NCI-H2171 (cell line): ENCODE measurements around the gene C1orf94.
"Not testable (repeated sequence)": the region's sequence is repeated elsewhere in the genome, so short reads cannot be mapped to it uniquely, and the experiment has no call there.

Experiments
- DNase-seq: peaks from one replicate; lab custom pipeline; 2025; lab: John Stamatoyannopoulos, UW

Gene C1orf94

DNA sequence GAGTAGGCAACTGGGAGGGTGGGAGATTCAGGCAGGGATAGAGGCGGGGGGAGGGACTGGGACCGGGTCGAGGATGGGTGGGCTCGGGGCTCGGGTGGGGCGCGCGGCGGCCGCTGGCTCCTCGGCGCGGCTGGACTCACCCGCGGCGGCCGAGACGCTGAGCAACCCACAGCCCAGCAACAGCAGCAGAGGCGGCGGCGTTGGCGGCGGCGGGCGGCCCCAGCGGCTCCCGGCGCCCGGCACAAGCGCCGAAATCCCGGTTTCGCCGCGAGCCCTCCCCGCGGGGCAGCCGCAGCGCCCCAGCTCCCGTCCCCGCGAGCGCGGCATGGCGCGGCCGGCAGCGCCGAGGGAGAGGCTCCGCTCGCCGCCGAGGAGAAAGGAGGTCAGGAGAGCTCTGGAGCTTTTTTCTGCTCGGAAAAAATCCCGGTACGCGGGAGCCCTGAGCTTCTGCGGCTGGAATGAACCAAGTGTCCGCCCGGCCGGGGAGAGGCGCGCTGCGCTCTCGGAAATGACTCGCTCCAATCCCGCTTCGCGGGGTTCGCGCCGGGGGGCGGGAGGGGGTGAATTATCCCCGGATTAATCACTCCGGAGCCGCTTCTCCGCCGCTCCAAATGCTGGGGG lies 11.8 kb upstream of the C1orf94 start, which contains the start of gene CSMD2:
CSMD2 (minus strand) TSS at position 460 of the 621 bp plus-strand sequence; CDS start at position 327, 133 bp downstream.
- peak; percentile 31 for DNase-seq

DNA sequence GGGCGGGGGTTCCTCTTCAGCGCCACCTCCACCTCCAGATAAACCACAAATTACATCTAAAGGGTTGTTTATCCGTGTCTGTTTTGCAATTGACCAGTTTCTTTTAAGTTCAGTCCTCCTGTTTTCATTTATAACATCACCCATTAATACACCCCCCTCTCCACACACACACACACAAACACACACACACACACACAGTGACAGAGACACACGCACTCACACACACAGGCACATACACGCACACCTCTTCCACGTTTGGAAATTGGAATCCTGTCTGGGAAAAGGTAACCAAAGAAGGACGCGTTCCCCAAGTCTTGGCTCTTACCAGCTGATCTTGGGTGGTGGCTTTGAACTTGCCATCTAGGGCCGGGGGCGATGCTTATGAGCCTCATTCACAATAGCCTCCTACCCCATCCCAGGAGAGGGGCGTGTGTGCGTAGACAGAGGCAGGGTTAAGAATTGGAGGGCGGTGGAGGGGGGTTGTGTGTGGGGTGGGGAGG lies 11.2 kb upstream of the C1orf94 start:
- DNase-seq = no peak

DNA sequence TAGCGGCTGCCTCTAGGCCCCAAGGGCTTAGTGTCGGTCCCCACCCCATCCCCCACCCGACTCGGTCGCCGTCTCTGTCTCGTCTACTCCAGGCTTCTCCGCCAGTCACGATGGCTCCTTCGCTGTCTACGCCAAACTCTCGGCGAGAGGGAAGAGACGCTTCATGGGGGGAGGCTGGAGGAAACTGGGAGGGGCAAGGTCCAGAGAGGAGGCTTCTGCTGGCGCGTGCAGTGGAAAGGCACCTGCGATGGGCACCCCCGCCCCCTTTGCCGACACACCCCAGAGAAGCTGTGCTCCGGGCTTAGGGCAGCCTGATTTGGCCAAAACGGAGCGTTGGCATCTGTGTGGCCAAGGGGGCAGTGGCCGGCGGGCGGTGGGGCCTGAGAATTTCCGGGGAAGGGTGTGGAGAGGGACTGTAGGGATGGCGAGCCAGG lies 10.5 kb upstream of the C1orf94 start:
- DNase-seq = no peak

DNA sequence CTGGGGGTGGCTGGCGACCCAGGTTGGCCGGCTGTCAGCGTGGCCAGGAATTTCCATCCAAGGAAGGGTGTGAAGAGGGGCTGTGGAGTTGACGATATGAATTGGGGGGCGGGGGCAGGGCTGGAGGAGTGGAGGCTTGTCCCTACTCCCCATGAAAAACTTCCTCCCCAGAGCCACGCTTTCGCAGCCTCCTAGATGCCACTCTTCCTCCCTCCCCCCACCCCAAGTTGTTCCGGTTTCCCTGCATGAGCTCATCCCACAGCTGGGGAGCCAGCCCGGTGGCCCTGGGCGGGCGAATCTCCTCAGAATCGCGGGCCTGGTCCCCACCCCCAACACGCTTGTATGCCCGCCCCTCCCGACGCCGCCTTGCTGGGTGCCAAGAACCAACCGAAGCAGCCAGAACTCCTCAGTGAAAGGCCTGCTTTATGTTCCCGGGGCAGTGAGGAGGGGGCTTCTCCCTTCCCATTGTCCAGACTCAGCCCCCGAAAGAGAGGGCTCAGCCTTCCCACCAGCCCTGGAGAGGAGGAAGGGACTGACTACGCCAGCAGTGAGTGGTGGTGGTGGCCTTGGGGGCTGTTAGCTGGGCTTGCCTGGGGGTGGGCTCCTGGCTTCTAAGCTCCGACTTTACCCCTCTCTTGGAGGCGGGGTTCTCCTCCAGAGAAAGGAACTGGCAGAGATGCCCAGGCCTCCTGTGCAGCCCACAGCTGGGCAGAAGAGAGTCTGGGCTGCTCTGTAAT lies 9.9 kb upstream of the C1orf94 start:
- DNase-seq = no peak

DNA sequence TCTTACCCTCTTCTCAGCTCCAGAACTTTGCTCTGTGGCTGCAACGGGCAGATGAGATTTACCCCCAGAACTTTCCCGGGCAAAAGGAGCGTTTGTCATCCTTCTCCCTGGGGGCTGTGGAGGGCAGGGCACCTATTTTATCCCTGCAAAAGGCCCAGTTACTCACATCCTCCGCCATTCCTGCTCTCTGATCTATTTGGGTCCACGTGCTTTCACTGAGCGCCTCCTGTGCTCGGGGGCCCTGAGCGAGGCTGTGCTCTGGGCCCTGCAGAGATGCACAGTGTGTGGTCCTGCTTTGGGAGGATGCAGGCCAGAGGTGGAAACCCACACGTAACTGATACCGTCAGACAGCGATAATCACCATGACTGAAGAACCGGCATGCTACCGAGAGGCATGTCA lies 9.3 kb upstream of the C1orf94 start:
- no peak for DNase-seq

DNA sequence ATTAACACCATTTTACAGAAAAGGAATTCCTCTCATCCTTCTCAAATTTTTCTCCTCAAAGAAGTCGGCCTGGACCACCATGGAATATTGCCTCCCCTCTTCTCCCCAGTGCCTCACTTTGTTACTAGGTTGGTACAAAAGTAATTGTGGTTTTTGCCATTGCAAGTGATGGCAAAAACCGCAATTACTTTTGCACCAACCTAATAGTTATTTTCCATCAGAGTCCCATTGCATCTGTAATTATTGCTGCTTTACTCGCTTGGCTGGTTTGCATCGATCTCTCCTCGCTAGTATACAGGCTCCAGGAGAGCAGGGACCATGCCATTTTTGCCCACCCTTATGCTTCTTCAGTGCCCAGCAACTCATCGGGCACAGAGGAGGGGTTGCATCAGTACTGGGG lies 963 bp upstream of the C1orf94 start:
- DNase-seq = no peak

DNA sequence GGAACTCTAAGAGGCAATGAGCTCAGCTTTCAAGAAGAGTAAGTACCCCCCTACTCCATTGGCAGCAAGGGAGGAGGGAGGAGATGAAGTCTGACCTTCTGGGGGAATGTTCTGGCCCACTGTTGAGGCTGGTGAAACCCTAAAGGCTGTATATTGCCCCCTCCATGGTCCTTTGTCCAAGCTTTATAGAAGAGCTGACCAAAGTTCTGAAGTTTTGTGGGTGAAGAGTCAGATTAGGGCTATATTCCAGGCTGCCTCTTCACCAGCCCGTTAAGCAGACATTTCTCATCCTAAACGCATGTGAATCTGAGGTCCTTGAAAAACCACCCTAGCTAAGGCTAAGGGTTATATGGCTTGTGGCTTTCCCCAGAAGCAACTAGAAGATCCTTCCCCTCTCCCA lies 1.4 kb downstream of the C1orf94 start:
- DNase-seq = no peak

DNA sequence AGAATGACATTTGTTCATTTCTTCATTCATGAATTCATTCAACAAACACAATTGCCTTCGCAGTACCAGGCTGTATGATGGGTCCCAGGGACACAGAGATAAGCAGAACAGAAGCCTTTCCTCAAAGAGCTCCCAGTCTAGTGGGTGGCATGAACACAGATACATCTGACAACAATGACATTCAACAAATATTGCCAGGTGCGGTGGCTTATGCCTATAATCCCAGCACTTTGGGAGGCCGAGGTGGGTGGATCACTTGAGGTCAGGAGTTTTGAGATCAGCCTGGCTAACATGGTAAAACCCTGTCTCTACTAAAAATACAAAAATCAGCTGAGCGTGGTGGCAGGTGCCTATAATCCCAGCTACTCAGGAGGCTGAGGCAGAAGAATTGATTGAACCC lies 6.7 kb downstream of the C1orf94 start:
- DNase-seq = not testable (repeated sequence)

DNA sequence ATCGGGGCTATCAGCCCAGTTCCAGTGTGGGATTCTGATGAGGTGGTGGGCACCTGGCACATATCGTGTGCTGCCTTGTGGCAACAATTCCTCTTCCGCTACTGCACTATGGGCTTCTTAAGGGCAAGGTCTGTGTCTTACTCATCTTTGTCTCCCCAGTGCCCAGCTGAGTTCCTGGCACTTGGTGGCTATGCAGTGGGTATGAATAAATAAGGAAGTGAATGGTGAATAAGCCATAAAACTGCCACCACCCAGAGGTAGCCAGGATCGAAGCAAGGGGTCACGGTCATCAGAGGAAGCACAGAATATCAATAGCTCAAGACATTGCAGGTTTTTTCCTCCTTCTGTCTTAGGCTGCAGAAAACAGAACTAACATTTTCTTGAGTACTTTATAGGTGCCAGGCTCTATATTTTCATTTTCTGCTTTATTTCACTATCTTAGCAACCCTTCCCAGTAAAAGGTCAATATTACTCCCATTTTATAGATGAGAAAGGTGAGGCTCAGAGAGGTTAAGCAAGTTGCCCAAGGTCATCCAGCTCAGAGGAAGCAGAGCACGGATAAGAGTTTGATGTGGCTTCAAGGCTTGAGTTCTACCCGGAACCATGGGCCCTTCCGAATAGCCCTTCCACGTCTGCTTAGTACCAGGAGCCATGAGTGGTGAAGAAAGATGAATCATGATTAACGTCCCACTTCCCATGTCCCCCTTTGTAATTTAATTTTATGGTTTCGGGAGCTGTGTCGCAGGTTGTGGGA lies 10.2 kb downstream of the C1orf94 start:
- DNase-seq = no peak

DNA sequence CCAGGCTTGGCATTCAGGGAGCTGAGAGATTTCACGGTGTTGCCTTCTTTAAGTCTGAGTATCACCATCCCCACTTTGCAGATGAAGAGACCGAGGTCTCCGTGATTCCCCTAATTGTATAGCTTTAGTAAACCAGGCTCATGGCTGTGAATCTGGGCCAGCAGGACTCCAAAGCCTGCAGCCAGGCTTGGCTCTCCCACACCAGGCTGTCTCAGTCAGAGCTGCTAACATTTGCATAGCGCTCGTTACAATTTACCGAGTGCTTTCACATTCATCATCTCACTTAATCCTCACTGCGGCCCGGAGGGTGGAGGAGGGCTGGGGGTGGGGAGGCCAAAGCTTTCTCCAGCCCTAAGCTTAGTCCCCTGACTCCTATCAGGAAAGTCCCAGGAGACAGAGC lies 11.7 kb downstream of the C1orf94 start:
- DNase-seq = no peak

DNA sequence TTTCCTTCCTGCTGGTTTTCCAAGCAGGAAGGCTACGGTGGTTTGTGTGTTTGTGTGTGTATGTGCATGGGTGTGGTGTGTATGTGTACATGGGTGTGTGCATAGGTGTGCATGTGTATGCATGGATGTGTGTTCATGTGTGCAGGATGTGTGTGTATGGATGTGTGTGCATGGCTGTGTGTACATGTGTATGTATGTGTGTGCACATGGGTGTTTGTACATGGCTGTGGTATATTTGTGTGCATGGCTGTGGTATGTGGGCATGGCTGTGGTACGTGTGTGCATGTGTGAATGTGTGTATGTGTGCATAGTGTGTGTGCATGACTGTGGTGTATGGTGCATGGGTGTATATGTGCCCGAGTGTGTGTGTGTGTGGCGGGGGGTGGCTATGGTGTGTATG lies 12.3 kb downstream of the C1orf94 start:
- no peak for DNase-seq

DNA sequence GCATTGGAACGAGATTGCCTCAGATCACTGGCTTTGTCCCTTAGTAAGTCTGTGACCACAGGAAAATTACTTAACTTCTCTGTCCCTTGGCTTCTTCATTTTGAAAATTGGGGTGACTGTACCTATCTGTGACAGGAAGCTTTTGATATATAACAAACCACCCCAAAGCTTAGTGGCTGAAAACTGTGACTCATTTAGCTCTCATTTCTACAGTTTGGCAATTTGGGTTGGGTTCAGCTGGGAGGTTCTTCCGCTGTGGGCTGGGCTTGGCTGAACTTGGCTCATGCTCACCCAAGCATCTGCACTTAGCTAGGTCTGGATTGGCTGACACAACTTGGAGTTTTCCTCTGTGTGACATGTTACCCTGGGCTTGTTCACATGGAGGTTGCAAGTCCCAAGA lies 14.0 kb downstream of the C1orf94 start:
- DNase-seq = no peak

DNA sequence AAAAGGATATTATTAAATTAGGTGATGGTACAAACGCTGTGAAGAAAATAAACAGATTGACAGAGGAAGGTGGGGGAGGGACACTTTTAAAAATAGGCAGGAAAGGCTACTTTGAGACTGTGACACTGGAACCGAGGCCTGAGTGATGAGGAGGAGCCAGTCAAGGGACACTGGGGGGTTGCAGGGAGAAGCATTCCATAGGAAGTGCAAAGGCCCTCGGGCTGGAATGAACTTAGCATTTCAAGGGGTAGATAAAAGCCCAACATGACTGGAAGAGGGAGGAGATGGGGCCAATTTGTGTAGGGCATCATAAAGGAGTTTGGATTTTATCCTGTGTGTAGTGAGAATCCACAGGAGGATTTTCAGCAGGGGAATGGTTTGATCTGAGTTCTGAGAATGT lies 15.9 kb downstream of the C1orf94 start:
- DNase-seq = no peak

DNA sequence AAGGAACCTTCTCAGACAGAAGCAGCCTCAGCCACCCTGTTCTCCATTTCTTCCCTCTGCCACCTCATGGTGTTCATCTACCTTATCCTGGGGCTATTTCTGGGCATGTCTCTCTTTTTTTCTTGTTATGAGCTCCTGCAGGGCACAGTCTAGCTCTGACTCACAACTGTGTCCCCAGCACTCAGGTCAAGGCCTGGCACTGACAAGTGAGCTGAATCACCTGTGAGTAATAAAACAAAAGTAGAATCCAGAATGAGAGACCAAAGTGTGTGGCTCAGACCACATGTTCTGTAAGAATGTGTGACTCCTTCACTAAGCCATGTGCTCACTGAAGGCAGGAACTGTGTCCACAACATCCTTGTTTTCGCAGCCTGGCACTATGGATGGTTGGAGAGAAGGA lies 23.2 kb downstream of the C1orf94 start:
- DNase-seq = no peak

DNA sequence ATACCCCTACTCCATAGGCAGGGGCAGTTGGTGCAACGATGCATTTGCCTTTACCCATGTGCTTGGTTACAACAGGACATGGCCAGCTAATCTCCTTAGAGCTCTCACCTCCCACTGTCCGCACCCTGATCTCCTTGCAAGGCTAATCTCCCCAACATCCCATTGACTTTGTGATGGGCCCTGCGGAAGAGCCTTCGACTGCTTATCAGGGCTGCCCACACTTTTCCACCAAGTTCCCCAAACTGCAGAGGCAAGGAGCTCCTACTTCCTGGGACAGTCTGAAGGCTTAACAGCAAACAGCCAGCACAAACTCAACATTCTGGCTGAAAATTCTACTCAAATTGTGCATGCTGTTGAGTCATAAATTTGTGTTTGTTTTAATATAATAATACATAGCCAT lies 36.0 kb downstream of the C1orf94 start:
- DNase-seq = no peak

DNA sequence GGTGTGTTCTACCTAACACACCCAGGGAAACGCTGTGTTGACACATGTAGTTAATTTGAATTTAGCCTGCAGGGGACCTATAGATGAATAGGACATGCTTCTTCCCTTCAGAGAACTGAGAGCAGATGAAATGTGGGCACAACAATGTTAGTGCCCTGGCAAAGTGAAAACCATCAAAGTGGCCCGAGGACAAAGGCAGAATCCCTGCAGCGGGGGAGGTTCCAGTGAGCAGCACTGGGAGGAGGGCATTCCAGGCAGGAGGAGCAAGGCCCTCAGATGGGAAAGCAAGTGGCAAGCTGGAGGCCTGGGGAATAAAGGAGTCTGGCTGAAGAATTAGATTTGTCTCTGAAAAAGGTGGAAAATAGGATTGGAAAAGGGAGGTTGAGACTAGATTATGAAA lies 37.2 kb downstream of the C1orf94 start:
- no peak for DNase-seq

DNA sequence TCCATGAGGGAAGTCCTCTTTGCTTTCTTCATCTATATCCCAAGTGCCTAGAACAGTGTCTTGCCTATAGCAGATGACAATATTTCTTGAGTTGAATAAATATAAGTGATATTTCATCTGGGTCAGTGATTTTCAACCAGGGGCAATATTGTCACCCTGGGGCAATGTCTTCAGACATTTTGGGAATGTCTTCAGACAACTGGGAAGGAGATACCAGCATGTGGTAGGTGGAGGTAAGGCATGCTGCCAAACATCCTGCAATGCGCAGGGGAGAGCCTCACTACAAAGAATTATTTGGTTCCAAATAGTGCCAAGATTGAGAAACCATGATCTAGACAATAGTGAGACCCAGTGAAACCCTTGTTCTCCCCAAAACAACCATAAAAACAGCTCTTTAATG lies 54.7 kb downstream of the C1orf94 start:
- no peak for DNase-seq

DNA sequence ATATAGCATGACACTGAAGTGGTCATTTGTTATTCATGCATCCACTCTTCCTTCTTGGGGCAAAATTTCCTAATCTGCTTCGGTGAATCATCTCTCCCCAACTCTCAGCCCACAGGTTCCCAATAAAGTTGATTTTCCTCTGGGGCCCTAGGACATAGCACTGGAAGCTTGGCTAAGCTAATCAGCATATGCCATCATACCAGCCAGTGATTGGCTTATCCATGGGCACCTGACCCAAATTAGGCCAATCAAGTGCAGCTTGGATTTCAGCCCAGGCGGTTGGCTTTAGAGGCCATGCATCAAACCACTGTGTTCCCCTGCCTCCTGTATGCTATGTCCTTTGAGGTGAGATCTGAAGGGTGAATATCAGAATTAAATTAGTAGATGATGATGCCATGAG lies 58.9 kb downstream of the C1orf94 start:
- DNase-seq = no peak

DNA sequence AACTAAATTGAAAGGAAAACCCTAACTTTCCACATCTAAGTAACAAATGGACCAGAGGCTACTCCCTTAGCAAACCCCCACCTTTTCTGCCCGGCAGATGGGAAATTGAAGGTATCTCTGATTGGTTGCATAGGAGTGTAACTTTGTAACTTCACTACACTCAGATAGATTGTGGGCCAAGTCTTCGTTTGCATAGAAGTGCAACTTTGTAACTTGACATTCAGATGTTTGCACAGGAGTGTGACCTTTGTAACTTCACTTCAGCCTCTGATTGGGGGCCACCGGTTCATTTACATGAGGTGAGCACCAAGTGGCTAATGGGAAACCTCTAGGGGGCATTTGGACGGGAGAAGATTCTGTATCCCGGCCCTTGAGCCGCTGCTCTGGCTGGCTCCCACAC lies 59.4 kb downstream of the C1orf94 start:
- no peak for DNase-seq

DNA sequence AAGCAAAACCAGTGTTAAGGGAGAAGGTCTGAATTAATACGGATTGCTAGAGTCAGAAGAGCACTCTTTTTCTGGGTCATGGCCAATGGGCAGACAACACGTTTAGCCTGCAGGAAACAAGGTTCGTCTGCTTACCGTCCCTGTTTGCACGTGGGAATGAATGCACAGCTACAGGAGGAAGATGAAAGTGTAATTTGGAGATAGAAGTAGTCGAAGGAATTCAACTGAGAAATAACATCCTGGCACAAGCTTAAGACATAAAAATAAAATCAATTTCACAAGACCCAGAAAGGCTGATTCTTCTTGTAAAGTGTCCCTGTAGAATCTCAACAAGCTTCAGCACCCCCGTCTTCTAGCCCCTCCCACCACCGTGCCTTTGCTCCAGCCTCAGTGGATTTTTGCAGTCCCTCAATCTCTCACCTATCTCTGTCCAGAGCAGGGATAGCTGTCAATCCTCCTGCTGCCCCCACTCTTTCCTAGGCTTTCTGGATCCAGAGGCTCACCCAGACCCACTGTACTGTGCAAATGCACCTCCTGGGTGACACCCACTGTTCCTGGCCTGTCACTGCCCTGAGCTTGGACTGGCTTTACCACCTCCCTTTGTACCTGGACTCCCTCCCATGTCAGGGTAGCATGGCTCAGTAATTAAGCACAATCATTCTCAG lies 60.6 kb downstream of the C1orf94 start:
- DNase-seq = no peak

DNA sequence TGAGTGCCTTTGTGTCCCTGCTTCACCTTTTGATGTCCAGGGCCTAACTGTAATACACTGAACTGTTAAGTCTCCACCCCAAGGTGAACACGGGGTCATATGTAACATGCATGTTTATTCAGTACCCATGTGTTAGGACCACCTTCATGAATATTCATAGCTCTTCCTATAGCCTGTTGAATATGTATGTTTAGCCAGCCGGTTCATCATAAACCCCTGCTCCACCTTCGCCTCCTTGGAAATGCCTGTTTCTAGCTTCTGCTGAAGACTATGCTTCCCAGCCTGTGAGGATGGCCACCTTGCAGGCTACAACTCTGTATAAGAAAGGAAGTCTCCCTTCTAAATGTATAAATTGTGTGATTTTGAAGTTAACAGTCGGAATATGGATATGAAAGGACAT lies 69.3 kb downstream of the C1orf94 start:
- no peak for DNase-seq

DNA sequence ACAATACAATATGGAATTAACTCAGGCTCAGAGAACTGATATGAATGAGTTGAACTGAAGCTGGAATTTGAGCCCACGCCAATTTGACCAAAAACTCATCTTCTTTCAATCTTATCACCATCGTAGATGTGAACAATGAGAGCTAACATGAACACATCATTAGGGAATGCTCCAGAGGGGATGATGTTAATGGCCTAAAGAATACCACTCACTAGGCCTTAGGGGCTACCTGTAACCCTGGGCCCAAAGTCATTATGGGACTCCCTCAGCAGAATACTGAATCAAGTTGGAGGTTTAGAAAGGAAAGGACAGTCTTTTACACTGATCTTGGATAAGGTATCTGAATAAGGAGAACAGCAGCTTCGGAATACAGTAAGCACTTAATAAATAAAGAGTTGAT lies 73.6 kb downstream of the C1orf94 start:
- no peak for DNase-seq
